Pulmonary artery endothelial cell (primary cell): ENCODE results near the gene RPP25. TPM values are rescaled to one million over a fixed set of nuclear protein-coding genes. Genes with fewer than 3 reads are reported as not detected.
"Not testable (repeated sequence)": the region's sequence is repeated elsewhere in the genome, so short reads cannot be mapped to it uniquely, and the experiment has no call there.

ENCODE experiments used
- DNase-seq: peaks from one replicate; pipeline ENCODE4 v3.0.0-alpha.2; 2011; ENCODE audit warnings: low read depth, low spot score
- total RNA-seq: library from RNA; depleted of rRNA; stranded (reverse); fragments of >200 nt; gene quantifications from 2 replicates; pipeline ENCODE4 v1.2.3, GENCODE V29; 2014

Gene RPP25
- total RNA-seq, 1 donor from 2014 or later, result 14.4 TPM

DNA sequence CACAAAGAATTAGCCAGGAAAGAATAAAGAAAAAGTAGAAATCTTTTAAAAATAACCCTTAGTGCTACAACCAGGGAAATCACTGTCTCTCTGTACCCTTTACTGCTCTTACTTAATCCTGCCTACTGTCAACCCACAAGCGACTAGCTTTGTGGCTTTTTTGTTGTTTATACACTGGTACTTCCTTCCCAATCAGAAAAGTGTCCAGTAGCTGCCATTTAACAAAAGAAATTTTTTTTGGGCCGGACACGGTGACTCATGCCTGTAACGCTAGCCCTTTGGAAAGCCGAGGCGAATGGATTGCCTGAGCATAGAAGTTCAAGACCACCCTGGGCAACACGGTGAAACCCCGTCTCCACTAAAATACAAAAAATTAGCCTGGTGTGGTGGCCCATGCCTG, 36.1 kb downstream of the RPP25 start:
- no peak for DNase-seq

DNA sequence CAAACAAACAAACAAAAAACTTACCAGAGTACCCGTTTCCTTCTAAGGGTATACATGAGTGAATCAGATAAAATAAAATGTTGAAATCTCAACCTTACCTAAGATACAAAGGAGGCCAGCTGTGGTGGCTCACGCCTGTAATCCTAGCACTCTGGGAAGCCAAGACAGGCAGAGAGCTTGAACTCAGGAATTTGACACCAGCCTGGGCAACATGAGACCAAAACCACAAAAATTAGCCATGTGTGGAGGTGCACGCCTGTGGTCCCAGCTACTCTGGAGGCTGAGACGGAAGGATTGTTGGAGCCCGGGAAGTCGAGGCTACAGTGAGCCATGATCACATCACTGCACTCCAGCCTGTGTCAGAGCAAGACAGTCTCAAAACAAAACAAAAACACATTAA, 38.9 kb downstream of the RPP25 start:
- DNase-seq, result no peak

DNA sequence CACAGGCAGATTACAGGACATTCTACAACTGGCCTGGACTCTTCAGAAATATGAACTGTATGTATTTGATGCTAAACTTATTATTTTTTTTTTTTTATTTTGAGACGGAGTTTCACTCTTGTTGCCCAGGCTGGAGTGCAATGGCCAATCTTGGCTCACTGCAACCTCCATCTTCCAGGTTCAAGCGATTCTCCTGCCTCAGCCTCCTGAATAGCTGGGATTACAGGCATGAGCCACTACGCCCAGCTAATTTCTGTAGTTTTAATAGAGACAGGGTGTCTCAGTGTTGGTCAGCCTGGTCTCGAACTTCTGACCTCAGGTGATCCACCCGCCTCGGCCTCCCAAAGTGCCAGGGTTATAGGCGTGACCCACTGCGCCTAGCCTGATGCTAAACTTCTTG, 42.8 kb downstream of the RPP25 start:
- not testable (repeated sequence) for DNase-seq

DNA sequence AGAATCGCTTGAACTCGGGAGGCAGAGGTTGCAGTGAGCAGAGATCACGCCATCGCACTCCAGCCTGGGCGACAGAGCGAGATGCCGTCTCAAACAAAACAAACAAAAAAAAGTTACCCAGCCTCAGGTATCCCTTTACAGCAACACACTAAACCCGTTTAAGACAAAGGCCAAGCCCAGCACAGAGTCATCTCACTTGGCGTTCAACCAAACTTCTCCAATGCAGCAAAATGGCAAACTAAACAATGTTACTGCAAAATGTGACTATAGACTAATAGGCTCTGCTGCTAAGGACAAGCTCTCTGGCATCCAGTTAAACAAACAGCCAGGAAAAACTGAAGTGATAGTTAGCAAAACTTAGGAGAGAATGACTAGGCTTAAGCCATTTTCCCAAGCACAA, 43.5 kb downstream of the RPP25 start:
- no peak for DNase-seq

DNA sequence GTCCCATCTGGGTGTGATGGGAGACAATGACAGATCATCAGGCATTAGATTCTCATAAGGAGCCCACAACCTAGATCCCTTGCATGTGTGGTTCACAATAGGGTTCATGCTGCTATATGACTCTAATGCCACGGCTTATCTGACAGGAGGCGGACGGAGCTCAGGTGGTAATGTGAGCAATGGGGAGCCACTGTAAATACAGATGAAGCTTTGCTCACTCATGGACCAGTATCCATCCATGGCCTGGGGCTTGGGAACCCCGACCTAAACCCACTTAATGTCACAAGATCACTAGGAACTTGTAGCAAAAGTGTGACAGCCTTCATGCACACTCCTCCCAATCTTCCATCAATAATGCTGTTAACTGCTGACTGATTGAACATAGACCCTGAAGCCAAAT, 47.9 kb downstream of the RPP25 start:
- DNase-seq, result no peak

DNA sequence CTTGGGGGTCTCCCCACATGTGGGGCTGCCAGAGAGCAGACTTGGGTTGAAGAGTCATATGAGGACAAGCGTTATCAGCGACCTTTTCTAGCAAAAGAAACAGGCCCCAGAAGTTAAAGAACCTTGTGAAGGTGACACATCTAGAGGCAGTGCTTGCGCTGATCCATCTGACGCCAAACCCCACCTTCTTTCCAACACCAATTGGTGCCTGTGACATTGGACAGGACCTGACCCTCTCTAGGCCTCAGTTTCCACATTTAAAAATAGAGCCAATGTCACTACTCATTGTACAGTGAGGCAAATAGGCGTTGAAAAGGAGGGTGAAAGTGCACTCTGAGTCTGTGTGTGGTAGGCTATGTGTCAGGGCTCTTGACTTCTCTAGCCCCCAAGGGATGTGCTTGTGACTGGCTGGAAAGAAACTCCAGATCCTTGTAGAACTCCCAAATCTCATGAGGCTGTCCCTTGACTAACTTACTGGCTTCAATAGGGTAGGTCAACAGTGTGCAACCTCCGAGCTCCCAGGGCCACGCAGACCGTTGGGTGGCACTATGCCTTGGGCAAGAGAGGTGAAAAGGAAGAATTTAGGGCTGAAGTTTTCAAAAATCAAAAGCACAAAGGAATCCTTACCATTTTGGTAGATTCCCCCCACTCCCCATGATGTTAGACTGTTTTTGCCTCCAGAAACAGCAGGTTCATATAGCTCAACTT, 49.3 kb downstream of the RPP25 start:
- DNase-seq, result no peak

DNA sequence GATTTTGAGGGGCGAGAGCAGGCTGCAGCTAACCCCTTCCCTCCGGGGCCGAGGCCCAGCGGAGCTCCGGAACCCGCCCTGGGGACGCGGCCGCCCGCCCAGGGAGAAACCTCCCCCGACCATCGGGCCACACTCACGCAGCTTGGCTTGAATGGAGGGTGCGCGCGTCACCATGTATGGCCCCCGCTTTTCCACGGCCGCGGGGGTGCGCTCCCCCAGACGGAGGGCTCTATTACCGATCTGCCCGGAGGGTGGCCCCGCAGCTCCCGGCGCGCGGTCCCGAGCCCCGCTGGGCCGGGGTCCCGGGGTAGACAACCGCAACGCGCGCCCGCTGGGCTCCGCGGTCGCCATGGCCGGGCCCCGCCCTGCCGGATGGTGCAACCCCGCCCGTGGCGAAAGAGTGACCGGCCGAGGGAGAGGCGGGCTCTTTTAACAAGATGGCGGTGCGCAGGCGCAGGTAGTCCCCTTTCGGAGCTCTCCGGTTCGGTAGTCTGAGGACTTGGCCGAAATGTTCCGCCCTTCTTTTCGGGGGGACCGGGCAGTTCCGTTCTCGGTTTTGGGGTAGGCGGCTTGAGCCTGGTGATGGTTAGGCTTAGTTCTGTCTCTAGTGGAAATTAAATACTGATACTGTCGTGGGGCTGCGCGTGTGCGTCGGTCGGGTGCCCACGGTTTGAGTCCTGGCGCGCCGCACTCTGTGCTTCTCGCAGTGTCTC, 50.0 kb downstream of the RPP25 start, which contains the start of gene FAM219B:
FAM219B (minus strand) TSS at position 402 of the 713 bp plus-strand sequence; CDS start at position 351, 51 bp downstream.
- DNase-seq, result peak; percentile 44

DNA sequence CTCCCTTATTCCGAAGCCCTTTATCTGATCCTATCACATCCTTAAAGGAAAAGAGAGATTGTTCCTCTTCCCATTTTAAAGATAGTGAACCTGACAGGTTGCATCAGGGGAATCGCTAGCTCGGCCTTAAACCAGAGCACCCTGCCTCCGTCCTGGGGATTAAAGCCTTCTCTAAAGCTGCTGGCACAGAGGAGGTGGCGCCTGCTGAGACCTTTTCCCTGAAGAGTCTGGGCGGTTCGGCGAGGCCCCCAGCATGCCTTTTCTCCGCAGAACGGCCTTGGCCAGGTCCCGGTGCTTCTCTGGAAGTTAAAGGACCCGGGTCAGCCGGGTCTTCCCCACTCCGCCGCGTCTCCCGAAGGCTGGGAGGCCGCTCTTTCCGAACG, 50.5 kb downstream of the RPP25 start:
- DNase-seq, result no peak

Other genes starting within 250 kb of the RPP25 start
- gene CYP1A1, start 231.2 kb downstream of the RPP25 start, total RNA-seq, result 1.2 and 1.3 TPM in 2 replicates
- gene CYP1A2, start 207.9 kb downstream of the RPP25 start, total RNA-seq, result not detected in 2 replicates
- 39.5 and 46.1 TPM in 2 replicates for gene CSK, start 174.7 kb downstream of the RPP25 start, total RNA-seq
- not detected in 2 replicates for gene LMAN1L, start 143.9 kb downstream of the RPP25 start, total RNA-seq
- gene CPLX3, start 130.1 kb downstream of the RPP25 start, total RNA-seq, result not detected in 2 replicates
- 22.4 and 27.0 TPM in 2 replicates for gene ULK3, start 113.6 kb downstream of the RPP25 start, total RNA-seq
- gene SCAMP2, start 83.4 kb downstream of the RPP25 start, total RNA-seq, result 18.5 and 21.9 TPM in 2 replicates
- 57.3 and 64.3 TPM in 2 replicates for gene MPI, start 66.7 kb downstream of the RPP25 start, total RNA-seq
- 38.2 and 41.3 TPM in 2 replicates for gene FAM219B, start 49.9 kb downstream of the RPP25 start, total RNA-seq
- 51.2 and 72.3 TPM in 2 replicates for gene COX5A, start 18.7 kb downstream of the RPP25 start, total RNA-seq
- gene SCAMP5, start 38.8 kb upstream of the RPP25 start, total RNA-seq, result 3.5 and 5.9 TPM in 2 replicates
- gene PPCDC, start 66.8 kb upstream of the RPP25 start, total RNA-seq, result 8.4 and 11.8 TPM in 2 replicates
- gene C15orf39, start 245.1 kb upstream of the RPP25 start, total RNA-seq, result 4.1 and 6.4 TPM in 2 replicates